GM12874 (cell line): Measurements from ENCODE around the gene FNIP2.

ENCODE experiments used
- CTCF ChIP-seq: IDR thresholded peaks from 2 replicates; pipeline ENCODE4 v1.5.1; 2011; ENCODE audit warnings: low read depth, mild to moderate bottlenecking, control low read depth, low read length, moderate library complexity; ENCODE audit not compliant: insufficient read depth

FNIP2 gene

GRCh38 chr4:158729716-158730559, 38.9 kb upstream of the FNIP2 start:
- TF ChIP-seq CTCF = peak; percentile 64

- no peak for TF ChIP-seq CTCF
These were observed 30.0 kb upstream of the FNIP2 start for GRCh38 chr4:158738866-158739265.

GRCh38 chr4:158739600-158739999, 29.2 kb upstream of the FNIP2 start:
- no peak for TF ChIP-seq CTCF

GRCh38 chr4:158741326-158742021, 27.4 kb upstream of the FNIP2 start:
- TF ChIP-seq CTCF = no peak

- TF ChIP-seq CTCF = no peak
These were observed 18.4 kb upstream of the FNIP2 start for GRCh38 chr4:158750379-158750778.

- no peak for TF ChIP-seq CTCF
These were observed 14.2 kb upstream of the FNIP2 start for GRCh38 chr4:158754385-158755180.

GRCh38 chr4:158756588-158756987, 12.2 kb upstream of the FNIP2 start:
- TF ChIP-seq CTCF = no peak
